Spleen (tissue), 11 donors: ENCODE results near the gene EIF2D. TPM values are rescaled to one million over a fixed set of nuclear protein-coding genes. Genes with fewer than 3 reads are reported as not detected.

Experiments used
- DNase-seq: peaks from one replicate; pipeline ENCODE4 v3.0.0-alpha.2; 2020
- H3K27ac ChIP-seq, 8 donors: fragments of 200-600 bp; sonication (generic) in 7 of 8; 1 replicate in 4 of 8; 2 replicates in 4 of 8; pipeline versions ENCODE4 v1.5.0 to v1.8.0; 2016 to 2021; ENCODE audit warnings: inconsistent platforms in 4 of 8, mild to moderate bottlenecking in 4 of 8, moderate library complexity in 1 of 8
- H3K27me3 ChIP-seq, 7 donors: fragments of 200-600 bp; sonication (generic) in 6 of 7; replicated peaks in 1 of 7; 1 replicate in 4 of 7; 2 replicates in 3 of 7; pipeline versions ENCODE4 v1.5.0 to v1.8.0; 2016 to 2021; ENCODE audit warnings: inconsistent platforms in 3 of 7, mild to moderate bottlenecking in 1 of 7
- H3K36me3 ChIP-seq, 6 donors: fragments of 200-600 bp; sonication (generic) in 5 of 6; 1 replicate in 4 of 6; 2 replicates in 2 of 6; pipeline versions ENCODE4 v1.5.0 to v1.8.0; 2016 to 2021; ENCODE audit warnings: inconsistent platforms in 2 of 6
- H3K4me1 ChIP-seq, 6 donors: fragments of 200-600 bp; sonication (generic) in 5 of 6; 1 replicate in 3 of 6; 2 replicates in 3 of 6; pipeline versions ENCODE4 v1.5.0 to v1.8.0; 2016 to 2021; ENCODE audit warnings: inconsistent platforms in 3 of 6
- H3K4me3 ChIP-seq, 8 donors: fragments of 200-600 bp; sonication (generic) in 7 of 8; 1 replicate in 4 of 8; 2 replicates in 4 of 8; pipeline versions ENCODE4 v1.5.0 to v1.8.0; 2016 to 2021; ENCODE audit warnings: inconsistent platforms in 4 of 8, mild to moderate bottlenecking in 4 of 8, moderate library complexity in 2 of 8
- H3K9me3 ChIP-seq, 8 donors: fragments of 200-600 bp; sonication (generic) in 7 of 8; 1 replicate in 4 of 8; 2 replicates in 4 of 8; pipeline versions ENCODE4 v1.5.0 to v1.8.0; 2016 to 2021; ENCODE audit warnings: inconsistent platforms in 4 of 8
- POLR2A ChIP-seq, 3 donors: fragments of 450-650 bp; IDR thresholded peaks; one replicate each; pipeline ENCODE4 v1.5.1; 2017; ENCODE audit warnings: antibody characterized with exemption in 3 of 3, mild to moderate bottlenecking in 1 of 3
- POLR2AphosphoS5 ChIP-seq, 3 donors: sonication (generic); formaldehyde crosslinking; IDR thresholded peaks; one replicate each; pipeline ENCODE4 v1.5.1; 2017; ENCODE audit warnings: antibody characterized with exemption in 3 of 3
- WGBS, 5 donors: extraction: QIAGEN DNeasy Blood & Tissue Kit in 3 of 5; methylation state at CpG; one replicate each; pipeline versions ENCODE4 v1.1.5 to v1.1.7; 2013 to 2018; 5-methylcytosine and 5-hydroxymethylcytosine counted together
- intact Hi-C: fragments of 100-400 bp; cut with DNase I; formaldehyde crosslinking; loops from one replicate; pipeline ENCODE4 v1.15.0; 2023; ENCODE audit warnings: low total_unique reads
- polyA plus RNA-seq, 3 donors: library from polyadenylated mRNA; stranded (reverse); fragments of 200-250 nt; gene quantifications; one replicate each; pipeline ENCODE4 v1.2.1, GENCODE V29; 2013
- total RNA-seq, 7 donors: library from RNA; depleted of rRNA in 3 of 7; stranded (reverse); fragments of >200 nt in 3 of 7; fragmentation: NEBNext Ultra II Directional in 4 of 7; extraction: Animal tissue kit (Norgen Biotek cat#: 25700) in 4 of 7; gene quantifications; one replicate each; pipeline versions ENCODE4 v1.1.0 to v1.2.1, GENCODE V29; 2016 to 2021
- TF ChIP-seq, protein P1 (sequence below), 11 experiments: fragments of 200-600 bp in 7 of 11; fragments of 450-650 bp in 4 of 11; sonication (generic) in 4 of 11; IDR thresholded peaks in 8 of 11; conservative IDR thresholded peaks in 3 of 11; 1 replicate in 7 of 11; 2 replicates in 4 of 11; pipeline versions ENCODE4 v1.4.0 to v1.8.0; 2016 to 2021; ENCODE audit warnings: antibody characterized with exemption in 11 of 11, inconsistent platforms in 4 of 11, mild to moderate bottlenecking in 1 of 11
- donor health status: healthy with polysubstance abuse.
- donor health status: DM: no; HTN: no; CAD: no; lungs with moderate emphysema.
- donor health status: DM: no; HTN: no; CAD: no.
- donor health status: Bipolar disorder and iron deficiency.
- donor health status: healthy.
- donor health status: DM: no; HTN: no; CAD: no.
- donor health status: DM: yes; HTN: yes; CAD: no.

EIF2D gene
- total and polyA plus RNA-seq, 10 donors = 38.7 to 51.6 (median 43.9) TPM

DNA sequence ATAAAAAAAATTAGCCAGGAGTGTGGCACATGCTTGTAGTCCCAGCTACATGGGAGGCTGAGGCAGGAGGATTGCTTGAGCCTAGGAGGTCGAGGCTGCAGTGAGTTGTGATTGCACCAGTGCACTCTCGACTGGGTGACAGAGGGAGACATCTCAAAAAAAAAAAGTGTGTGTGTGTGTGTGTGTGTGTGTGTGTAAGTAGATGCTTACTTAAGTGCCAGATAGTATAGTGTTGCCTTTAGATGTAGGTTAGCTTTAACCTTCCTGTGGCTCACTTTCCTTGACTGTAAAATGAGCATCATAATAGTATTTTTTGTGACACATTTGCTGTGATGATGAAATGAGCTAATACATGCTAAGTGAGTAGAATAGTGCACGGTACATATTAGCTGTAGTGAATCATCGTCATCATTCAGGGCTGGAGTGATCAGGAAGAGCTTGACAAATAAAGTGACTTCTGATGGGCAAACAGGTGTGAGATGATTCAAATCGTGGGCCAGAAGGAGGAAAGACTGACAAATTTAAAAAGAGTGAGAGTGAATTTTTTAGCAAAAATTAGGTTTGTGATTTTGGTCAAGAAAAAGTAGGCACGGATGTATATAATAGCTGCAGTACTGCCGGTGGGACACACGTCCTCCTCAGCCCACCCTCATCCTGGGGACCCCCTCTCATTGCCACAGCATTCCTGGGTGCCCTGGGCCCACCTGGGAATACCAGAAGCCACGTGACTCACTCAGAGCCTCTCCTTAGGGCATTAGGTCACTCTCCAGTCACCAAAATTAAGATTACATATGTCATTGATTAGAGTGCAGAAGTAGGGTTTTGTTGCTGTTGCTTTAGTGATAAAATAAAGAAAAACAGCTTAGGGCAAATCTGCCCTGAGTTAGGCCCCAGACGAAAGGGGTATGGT, 33.9 kb downstream of the EIF2D start:
- Histone ChIP-seq H3K27ac (peak overlapping the region; percentile 79 to 98 (median 95)), H3K9me3 (no peaks in the 10 kb centered on the region), H3K27me3 (no peaks in the 10 kb centered on the region), H3K4me1 (peaks cover 93 to 100% (median 99%) of the 10 kb centered on the region in 6 donors), H3K4me3 (peak overlapping the region in 1 of 8 donors; percentile 59), H3K36me3 (peaks cover 0 to 38% (median 8%) of the 10 kb centered on the region in 6 donors)
- no peak for DNase-seq
- WGBS, 5 donors = 58 to 67% (median 61%) methylated on average over 10 of the region's 10 CpGs
- no peak for TF ChIP-seq POLR2AphosphoS5 (IDR thresholded peaks at IDR 0.05)
- TF ChIP-seq POLR2A (IDR thresholded peaks at IDR 0.05) = no peak
- TF ChIP-seq, protein P1, sequence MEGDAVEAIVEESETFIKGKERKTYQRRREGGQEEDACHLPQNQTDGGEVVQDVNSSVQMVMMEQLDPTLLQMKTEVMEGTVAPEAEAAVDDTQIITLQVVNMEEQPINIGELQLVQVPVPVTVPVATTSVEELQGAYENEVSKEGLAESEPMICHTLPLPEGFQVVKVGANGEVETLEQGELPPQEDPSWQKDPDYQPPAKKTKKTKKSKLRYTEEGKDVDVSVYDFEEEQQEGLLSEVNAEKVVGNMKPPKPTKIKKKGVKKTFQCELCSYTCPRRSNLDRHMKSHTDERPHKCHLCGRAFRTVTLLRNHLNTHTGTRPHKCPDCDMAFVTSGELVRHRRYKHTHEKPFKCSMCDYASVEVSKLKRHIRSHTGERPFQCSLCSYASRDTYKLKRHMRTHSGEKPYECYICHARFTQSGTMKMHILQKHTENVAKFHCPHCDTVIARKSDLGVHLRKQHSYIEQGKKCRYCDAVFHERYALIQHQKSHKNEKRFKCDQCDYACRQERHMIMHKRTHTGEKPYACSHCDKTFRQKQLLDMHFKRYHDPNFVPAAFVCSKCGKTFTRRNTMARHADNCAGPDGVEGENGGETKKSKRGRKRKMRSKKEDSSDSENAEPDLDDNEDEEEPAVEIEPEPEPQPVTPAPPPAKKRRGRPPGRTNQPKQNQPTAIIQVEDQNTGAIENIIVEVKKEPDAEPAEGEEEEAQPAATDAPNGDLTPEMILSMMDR (IDR thresholded peaks at IDR 0.05 in 8 of 11, conservative IDR thresholded peaks at IDR 0.05 in 3 of 11) = no peak
- intact Hi-C loops = no loop called here

DNA sequence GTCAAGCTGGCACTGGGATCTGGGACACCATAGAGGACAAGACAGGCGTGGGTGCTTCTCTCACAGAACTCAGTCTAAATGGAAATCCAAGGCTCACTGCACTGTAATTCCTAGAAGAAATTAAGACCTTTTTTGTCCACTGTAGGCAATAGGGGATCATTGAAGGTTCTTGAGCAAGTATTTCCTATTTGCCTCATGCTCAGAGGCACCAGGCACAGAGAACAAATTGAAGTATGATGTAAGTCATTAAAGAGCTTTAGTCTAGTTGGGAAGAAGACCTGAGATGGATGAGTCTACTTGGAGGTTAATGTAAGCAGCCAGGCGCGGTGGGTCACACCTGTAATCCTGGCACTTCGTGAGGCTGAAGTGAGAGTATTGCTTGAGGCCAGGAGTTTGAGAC, 34.6 kb downstream of the EIF2D start:
- Histone ChIP-seq H3K36me3 (peaks cover 0 to 38% (median 7%) of the 10 kb centered on the region in 6 donors), H3K9me3 (no peaks in the 10 kb centered on the region), H3K4me3 (peak overlapping the region in 1 of 8 donors; percentile 0), H3K27ac (peak overlapping the region; percentile 84 to 98 (median 95)), H3K4me1 (peaks cover 91 to 100% (median 99%) of the 10 kb centered on the region in 6 donors), H3K27me3 (no peaks in the 10 kb centered on the region)
- 70 to 88% (median 78%) methylated on average over 4 of the region's 4 CpGs for WGBS, 5 donors
- intact Hi-C loops = no loop called here
- no peak for DNase-seq
- TF ChIP-seq POLR2AphosphoS5 (IDR thresholded peaks at IDR 0.05) = no peak
- TF ChIP-seq POLR2A (IDR thresholded peaks at IDR 0.05) = no peak
- TF ChIP-seq, protein P1 (IDR thresholded peaks at IDR 0.05 in 8 of 11, conservative IDR thresholded peaks at IDR 0.05 in 3 of 11) = no peak

DNA sequence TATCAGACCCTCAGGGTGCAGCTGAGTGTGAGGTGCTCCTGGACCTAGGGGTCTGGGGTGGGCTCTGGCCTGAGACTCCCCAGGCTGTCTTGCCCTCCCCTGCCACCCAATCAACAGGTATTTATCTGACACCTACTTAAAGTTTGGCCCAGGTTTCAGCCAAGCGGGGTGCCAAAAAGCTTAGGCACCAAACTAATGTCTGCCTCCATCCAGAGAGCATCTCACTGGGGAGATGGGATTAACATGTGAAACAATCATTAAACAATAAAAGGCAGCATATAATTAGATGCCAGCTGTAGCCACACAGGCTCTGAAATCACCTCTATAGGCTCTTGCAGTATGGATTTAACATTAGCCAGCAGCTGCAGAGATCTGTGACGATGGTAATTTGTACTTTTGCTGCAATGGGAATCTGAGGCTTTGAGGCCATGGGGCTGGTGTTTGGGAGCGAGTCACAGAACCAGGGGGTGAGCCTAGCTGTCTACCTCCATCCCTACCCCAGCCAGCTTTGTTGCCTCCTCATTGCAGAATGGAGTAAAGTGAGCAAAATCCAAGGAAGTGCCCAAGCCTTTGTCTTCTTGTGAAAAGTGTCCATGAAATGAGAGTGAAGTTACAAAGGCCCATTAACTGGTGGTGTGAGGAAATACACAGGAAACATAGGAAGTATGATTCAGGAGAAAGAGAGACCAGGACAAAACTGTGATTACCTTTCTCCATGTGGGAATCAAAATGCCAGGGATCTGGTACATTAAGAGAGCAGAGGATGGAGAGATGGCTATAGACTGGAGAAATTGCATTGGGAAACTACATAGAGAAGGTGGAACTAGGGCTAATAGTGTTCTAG, 36.1 kb downstream of the EIF2D start:
- Histone ChIP-seq H3K36me3 (peaks cover 0 to 46% (median 10%) of the 10 kb centered on the region in 6 donors), H3K9me3 (no peaks in the 10 kb centered on the region), H3K4me1 (peaks cover 76 to 100% (median 95%) of the 10 kb centered on the region in 6 donors), H3K27me3 (no peaks in the 10 kb centered on the region), H3K4me3 (peak overlapping the region in 2 of 8 donors; percentile 2 to 59), H3K27ac (peak overlapping the region; percentile 84 to 98 (median 95))
- intact Hi-C loops = no loop called here
- DNase-seq = no peak
- TF ChIP-seq POLR2A (IDR thresholded peaks at IDR 0.05) = no peak
- TF ChIP-seq POLR2AphosphoS5 (IDR thresholded peaks at IDR 0.05) = peak in 1 of 3 donors; percentile 44
- 82 to 91% (median 84%) methylated on average over 3 of the region's 3 CpGs for WGBS, 5 donors

- Histone ChIP-seq H3K27ac (peak overlapping the region; percentile 84 to 98 (median 95)), H3K4me3 (peak overlapping the region in 4 of 8 donors; percentile 2 to 59 (median 11)), H3K27me3 (no peaks in the 10 kb centered on the region), H3K4me1 (peaks cover 72 to 100% (median 95%) of the 10 kb centered on the region in 6 donors), H3K9me3 (no peaks in the 10 kb centered on the region), H3K36me3 (peaks cover 0 to 48% (median 10%) of the 10 kb centered on the region in 6 donors)
- DNase-seq = no peak
- 15 to 21% (median 17%) methylated on average over 10 to 11 of the region's 11 CpGs for WGBS, 5 donors
- TF ChIP-seq, protein P1 (IDR thresholded peaks at IDR 0.05 in 8 of 11, conservative IDR thresholded peaks at IDR 0.05 in 3 of 11) = peak in 1 of 11 experiments; percentile 10
- no peak for TF ChIP-seq POLR2A (IDR thresholded peaks at IDR 0.05)
- TF ChIP-seq POLR2AphosphoS5 (IDR thresholded peaks at IDR 0.05) = peak in 2 of 3 donors; percentile 43 to 75
- intact Hi-C loops = no loop called here
Measured at GRCh38 chr1:206575165-206575893, 36.9 kb downstream of the EIF2D start.
